T-cell (primary cell): ENCODE data around the gene SPATC1L. TPM values are rescaled to one million over a fixed set of nuclear protein-coding genes. Genes with fewer than 3 reads are reported as not detected.

Experiments used
- ATAC-seq, 4 experiments: fragments of 200-7000 bp in 3 of 4; fragments of 150-1000 bp in 1 of 4; cut with Tn5 transposase; replicated peaks in 1 of 4; 1 replicate in 3 of 4; 2 replicates in 1 of 4; pipeline ENCODE4 v1.10.0; 2021; ENCODE audit warnings: moderate library complexity in 3 of 4, mild to moderate bottlenecking in 2 of 4, moderate number of reproducible peaks in 1 of 4
- CTCF ChIA-PET, 2 donors: fragments of 300-600 bp; sonication (Branson Sonifier 250); formaldehyde crosslinking; loops; one replicate each; lab custom pipeline; 2022; ENCODE audit warnings: antibody characterized with exemption in 2 of 2; lab: Charles Lee
- POLR2A ChIA-PET, 2 donors: fragments of 300-600 bp; sonication (Branson Sonifier 250); formaldehyde crosslinking; loops; one replicate each; lab custom pipeline; 2022; ENCODE audit warnings: antibody characterized with exemption in 2 of 2; lab: Charles Lee
- DNase-seq, 35 experiments: peaks; one replicate each; pipeline versions ENCODE4 v3.0.0 to v3.0.0-alpha.2; 2013 to 2023
- H3K27ac ChIP-seq: one replicate; pipeline ENCODE4 v1.5.1; 2013; ENCODE audit warnings: low read length
- H3K27me3 ChIP-seq, 2 experiments: replicated peaks in 1 of 2; 1 replicate in 1 of 2; 2 replicates in 1 of 2; pipeline versions ENCODE4 v1.6.1 to v1.7.0; 2013; ENCODE audit warnings: low read length in 1 of 2, mixed read lengths in 1 of 2; ENCODE audit not compliant: control insufficient read depth in 2 of 2, insufficient read depth in 2 of 2; ENCODE audit errors: extremely low read depth in 1 of 2
- H3K36me3 ChIP-seq, 2 donors: 1 replicate in 1 of 2; 2 replicates in 1 of 2; pipeline versions ENCODE4 v1.6.1 to v1.7.0; 2013; ENCODE audit warnings: low read length in 1 of 2; ENCODE audit not compliant: control insufficient read depth in 2 of 2, insufficient read depth in 1 of 2; ENCODE audit errors: extremely low read depth in 1 of 2
- H3K4me1 ChIP-seq, 2 experiments: 1 replicate in 1 of 2; 2 replicates in 1 of 2; pipeline versions ENCODE4 v1.6.1 to v1.7.0; 2013; ENCODE audit warnings: low read length in 2 of 2, mixed read lengths in 1 of 2; ENCODE audit not compliant: insufficient read depth in 2 of 2, control insufficient read depth in 1 of 2; ENCODE audit errors: extremely low read depth in 1 of 2
- H3K4me3 ChIP-seq, 2 donors: 1 replicate in 1 of 2; 2 replicates in 1 of 2; pipeline versions ENCODE4 v1.5.1 to v1.7.0; 2013; ENCODE audit warnings: mild to moderate bottlenecking in 2 of 2, low read length in 1 of 2, moderate library complexity in 1 of 2; ENCODE audit not compliant: control insufficient read depth in 1 of 2; ENCODE audit errors: extremely low read depth in 1 of 2
- H3K9me3 ChIP-seq: 2 replicates; pipeline ENCODE4 v1.7.0; 2013
- H3K27ac Mint-ChIP-seq, 2 donors: one replicate each; pipeline ENCODE4 v1.8.0; 2020 to 2021; ENCODE audit warnings: mild to moderate bottlenecking in 2 of 2, mixed read lengths in 2 of 2
- H3K27me3 Mint-ChIP-seq, 2 donors: one replicate each; pipeline ENCODE4 v1.8.0; 2021 to 2022; ENCODE audit warnings: mixed read lengths in 2 of 2
- H3K36me3 Mint-ChIP-seq: one replicate; pipeline ENCODE4 v1.8.0; 2021; ENCODE audit warnings: mixed read lengths
- H3K4me1 Mint-ChIP-seq, 3 donors: one replicate each; pipeline ENCODE4 v1.8.0; 2020 to 2022; ENCODE audit warnings: mixed read lengths in 3 of 3, mild to moderate bottlenecking in 1 of 3
- H3K4me3 Mint-ChIP-seq, 3 donors: one replicate each; pipeline ENCODE4 v1.8.0; 2020 to 2022; ENCODE audit warnings: mild to moderate bottlenecking in 3 of 3, mixed read lengths in 3 of 3, moderate library complexity in 3 of 3
- H3K9me3 Mint-ChIP-seq, 3 donors: one replicate each; pipeline ENCODE4 v1.8.0; 2020 to 2022; ENCODE audit warnings: mixed read lengths in 3 of 3
- WGBS: methylation state at CpG from one replicate; pipeline ENCODE4 v1.1.5; 2013; ENCODE audit warnings: missing lambda C conversion rate; ENCODE audit not compliant: insufficient coverage; 5-methylcytosine and 5-hydroxymethylcytosine counted together
- total RNA-seq, 35 experiments: library from RNA in 6 of 35; stranded (reverse) in 6 of 35; fragments of 120-200 nt in 1 of 35; gene quantifications; one replicate each; pipeline versions ENCODE4 v1.2.1 to v1.2.4 and lab custom pipeline; 2013 to 2026

The SPATC1L gene
- total RNA-seq, 5 donors from 2014 or later (not counting 1 experiment from before 2014, with no cell fraction given), result 1.4 to 22.8 (median 12.5) TPM

DNA sequence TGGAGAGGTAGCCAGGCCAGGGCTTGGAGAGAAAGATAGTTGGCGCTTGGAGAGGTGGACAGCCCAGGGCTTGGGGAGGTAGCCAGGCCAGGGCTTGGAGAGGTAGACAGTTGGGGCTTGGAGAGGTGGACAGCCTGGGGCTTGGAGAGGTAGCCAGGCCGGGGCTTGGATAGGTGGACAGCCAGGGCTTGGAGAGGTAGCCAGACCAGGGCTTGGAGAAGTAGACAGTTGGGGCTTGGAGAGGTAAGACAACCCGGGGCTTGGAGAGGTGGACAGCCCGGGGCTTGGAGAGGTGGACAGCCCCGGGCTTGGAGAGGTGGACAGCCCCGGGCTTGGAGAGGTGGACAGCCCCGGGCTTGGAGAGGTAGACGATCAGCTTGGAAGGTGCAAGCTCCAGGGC lies 36.6 kb upstream of the SPATC1L start:
- CTCF ChIA-PET, result interaction anchor here in 1 of 2 donors (0.5 kb wide), 1 partner anchor 256 kb away, joined by 4 read pairs; no protein-coding TSS in a partner anchor
- no peaks in the 10 kb centered on the region for H3K27me3 Mint-ChIP-seq
- H3K9me3 Mint-ChIP-seq, result no peaks in the 10 kb centered on the region
- H3K4me3 Mint-ChIP-seq, result no peak overlapping the region
- no peak overlapping the region for H3K4me3 ChIP-seq
- H3K4me1 Mint-ChIP-seq, result peaks cover 3 to 12% (median 5%) of the 10 kb centered on the region in 3 donors
- peaks cover 0 to under 1% of the 10 kb centered on the region in 2 experiments for H3K4me1 ChIP-seq
- peaks cover 32% of the 10 kb centered on the region for H3K36me3 Mint-ChIP-seq
- no peak for DNase-seq
- H3K27me3 ChIP-seq, result no peaks in the 10 kb centered on the region
- H3K27ac ChIP-seq, result no peak overlapping the region
- H3K36me3 ChIP-seq, result peaks cover 24 to 33% of the 10 kb centered on the region in 2 donors
- 87% methylated on average over 8 of the region's 8 CpGs for WGBS
- POLR2A ChIA-PET, result no interaction called here
- H3K27ac Mint-ChIP-seq, result no peak overlapping the region
- no peak for ATAC-seq
- no peaks in the 10 kb centered on the region for H3K9me3 ChIP-seq

- CTCF ChIA-PET, result interaction anchor here in 1 of 2 donors (0.5 kb wide), 1 partner anchor 257 kb away, joined by 4 read pairs; no protein-coding TSS in a partner anchor
- no peak for ATAC-seq
- no peaks in the 10 kb centered on the region for H3K9me3 Mint-ChIP-seq
- Histone ChIP-seq H3K36me3 (peaks cover 24 to 38% of the 10 kb centered on the region in 2 donors), H3K4me1 (no peaks in the 10 kb centered on the region), H3K9me3 (no peaks in the 10 kb centered on the region), H3K4me3 (no peak overlapping the region), H3K27ac (no peak overlapping the region), H3K27me3 (no peaks in the 10 kb centered on the region)
- 89% methylated on average over 13 of the region's 13 CpGs for WGBS
- peaks cover 0 to 7% (median 0%) of the 10 kb centered on the region in 3 donors for H3K4me1 Mint-ChIP-seq
- peaks cover 29% of the 10 kb centered on the region for H3K36me3 Mint-ChIP-seq
- no peak overlapping the region for H3K27ac Mint-ChIP-seq
- H3K4me3 Mint-ChIP-seq, result no peak overlapping the region
- peak in 1 of 35 experiments; percentile 7 for DNase-seq
- POLR2A ChIA-PET, result no interaction called here
- no peaks in the 10 kb centered on the region for H3K27me3 Mint-ChIP-seq
These were observed 36.1 kb upstream of the SPATC1L start for GRCh38 chr21:46220275-46220810.

- H3K36me3 Mint-ChIP-seq, result peaks cover 29% of the 10 kb centered on the region
- ChIA-PET CTCF (no interaction called here), POLR2A (no interaction called here)
- DNase-seq (peak in 1 of 35 experiments; percentile 7), ATAC-seq (no peak)
- no peaks in the 10 kb centered on the region for H3K9me3 Mint-ChIP-seq
- H3K27ac Mint-ChIP-seq, result no peak overlapping the region
- Histone ChIP-seq H3K27ac (no peak overlapping the region), H3K27me3 (no peaks in the 10 kb centered on the region), H3K4me3 (no peak overlapping the region), H3K9me3 (no peaks in the 10 kb centered on the region), H3K36me3 (peaks cover 24 to 38% of the 10 kb centered on the region in 2 donors), H3K4me1 (no peaks in the 10 kb centered on the region)
- WGBS, result 81% methylated on average over 13 of the region's 13 CpGs
- no peak overlapping the region for H3K4me3 Mint-ChIP-seq
- no peaks in the 10 kb centered on the region for H3K27me3 Mint-ChIP-seq
- H3K4me1 Mint-ChIP-seq, result peaks cover 0 to 6% (median 0%) of the 10 kb centered on the region in 3 donors
These were observed 35.5 kb upstream of the SPATC1L start for GRCh38 chr21:46219591-46220239.

DNA sequence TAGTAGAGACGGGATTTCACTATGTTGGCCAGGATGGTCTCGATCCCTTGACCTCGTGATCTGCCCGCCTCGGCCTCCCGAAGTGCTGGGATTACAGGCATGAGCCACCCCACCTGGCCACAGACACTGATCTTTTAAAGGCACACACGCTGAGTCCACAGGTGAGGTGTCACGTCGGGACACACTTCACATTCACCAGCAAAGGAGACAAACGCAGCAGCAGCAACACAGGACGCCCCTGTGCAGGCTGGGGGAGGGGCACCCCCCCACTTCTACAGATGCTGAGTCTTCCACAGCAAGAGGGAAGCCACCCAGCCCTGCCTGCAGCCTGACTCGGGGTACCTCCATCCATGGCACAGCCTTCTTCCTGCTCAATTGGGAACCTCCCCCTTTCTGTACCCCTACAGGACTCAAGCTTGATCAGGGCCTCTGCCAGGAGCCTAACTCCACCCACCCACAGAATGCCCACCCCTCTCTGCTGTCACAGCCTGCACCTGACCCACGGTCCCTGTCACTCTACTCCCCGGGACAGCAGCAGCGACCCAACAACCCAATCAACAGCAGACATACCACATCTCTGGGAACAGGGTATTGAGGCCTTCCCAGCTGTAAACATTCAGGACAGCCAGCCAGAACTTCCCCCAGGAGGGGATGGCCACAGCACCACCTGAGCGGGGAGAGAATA lies 34.8 kb upstream of the SPATC1L start:
- Mint-ChIP-seq H3K4me1 (peaks cover 0 to under 1% (median 0%) of the 10 kb centered on the region in 3 donors), H3K27ac (no peak overlapping the region), H3K27me3 (no peaks in the 10 kb centered on the region), H3K36me3 (peaks cover 32% of the 10 kb centered on the region), H3K9me3 (no peaks in the 10 kb centered on the region), H3K4me3 (no peak overlapping the region)
- no peak for ATAC-seq
- DNase-seq, result peak in 1 of 35 experiments; percentile 7
- POLR2A ChIA-PET, result no interaction called here
- H3K4me1 ChIP-seq, result no peaks in the 10 kb centered on the region
- 94% methylated on average over 13 of the region's 16 CpGs for WGBS
- no peaks in the 10 kb centered on the region for H3K9me3 ChIP-seq
- H3K36me3 ChIP-seq, result peaks cover 24 to 39% of the 10 kb centered on the region in 2 donors
- H3K27me3 ChIP-seq, result no peaks in the 10 kb centered on the region
- CTCF ChIA-PET, result no interaction called here
- H3K27ac ChIP-seq, result no peak overlapping the region
- H3K4me3 ChIP-seq, result no peak overlapping the region

DNA sequence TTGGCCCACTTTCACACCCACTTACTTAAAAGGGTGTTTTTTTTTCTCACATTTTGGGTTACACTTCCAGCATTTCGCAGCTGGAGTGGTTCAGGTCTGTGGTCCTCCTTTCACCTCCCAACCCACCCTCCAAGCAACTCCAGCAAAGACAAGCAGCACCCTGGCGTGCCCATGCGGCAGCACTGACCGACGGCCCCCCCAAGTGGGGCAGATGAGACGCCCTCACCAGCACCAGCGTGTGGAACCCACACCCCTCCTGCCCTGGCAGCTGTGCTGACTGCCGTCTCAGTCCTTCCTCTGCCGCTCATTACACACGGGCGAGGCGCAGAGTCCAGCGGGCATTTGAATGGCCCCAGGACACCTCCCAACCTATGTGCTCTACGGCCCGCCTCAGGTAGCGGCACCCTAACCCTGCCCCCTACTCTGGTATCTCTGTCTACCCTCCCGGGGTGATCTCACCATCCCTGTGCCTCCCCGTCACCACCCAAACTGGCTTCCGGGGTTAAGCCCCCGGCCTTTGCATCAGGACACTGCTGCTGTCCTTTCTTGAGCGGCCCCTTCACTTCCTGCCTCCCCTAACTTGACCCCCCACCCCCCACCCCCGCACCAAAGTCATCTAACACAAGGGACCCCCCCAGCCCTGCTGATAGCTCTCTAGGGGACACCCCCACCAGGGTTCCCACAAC lies 33.4 kb upstream of the SPATC1L start:
- H3K4me3 ChIP-seq, result no peak overlapping the region
- H3K27me3 ChIP-seq, result no peaks in the 10 kb centered on the region
- no peaks in the 10 kb centered on the region for H3K4me1 Mint-ChIP-seq
- H3K36me3 Mint-ChIP-seq, result peaks cover 36% of the 10 kb centered on the region
- H3K27me3 Mint-ChIP-seq, result no peaks in the 10 kb centered on the region
- H3K4me1 ChIP-seq, result no peaks in the 10 kb centered on the region
- DNase-seq (peak in 1 of 35 experiments; percentile 3), ATAC-seq (no peak)
- H3K4me3 Mint-ChIP-seq, result no peak overlapping the region
- ChIA-PET POLR2A (no interaction called here), CTCF (no interaction called here)
- H3K9me3 ChIP-seq, result no peaks in the 10 kb centered on the region
- no peak overlapping the region for H3K27ac Mint-ChIP-seq
- WGBS, result 89% methylated on average over 17 of the region's 22 CpGs
- no peak overlapping the region for H3K27ac ChIP-seq
- no peaks in the 10 kb centered on the region for H3K9me3 Mint-ChIP-seq
- H3K36me3 ChIP-seq, result peaks cover 24 to 39% of the 10 kb centered on the region in 2 donors

GRCh38 chr21:46216132-46216747 lies 32.0 kb upstream of the SPATC1L start:
- Mint-ChIP-seq H3K36me3 (peaks cover 27% of the 10 kb centered on the region), H3K4me1 (no peaks in the 10 kb centered on the region), H3K27me3 (no peaks in the 10 kb centered on the region), H3K4me3 (no peak overlapping the region), H3K27ac (no peak overlapping the region), H3K9me3 (no peaks in the 10 kb centered on the region)
- CTCF ChIA-PET, result no interaction called here
- Histone ChIP-seq H3K4me3 (no peak overlapping the region), H3K36me3 (peaks cover 24 to 34% of the 10 kb centered on the region in 2 donors), H3K9me3 (no peaks in the 10 kb centered on the region), H3K4me1 (no peaks in the 10 kb centered on the region), H3K27me3 (no peaks in the 10 kb centered on the region), H3K27ac (no peak overlapping the region)
- no peak for ATAC-seq
- POLR2A ChIA-PET, result no interaction called here
- 97% methylated on average over 14 of the region's 16 CpGs for WGBS
- peak in 1 of 35 experiments; percentile 4 for DNase-seq
